GM19397 (cell line): ENCODE results near the gene RNF180.
A peak's percentile ranks its signal among the peaks of the same experiment; 100 is the strongest.
"Not testable (repeated sequence)": the region's sequence is repeated elsewhere in the genome, so short reads cannot be mapped to it uniquely, and the experiment has no call there.

Source experiments
- ATAC-seq: cut with Tn5 transposase; IDR thresholded peaks from one replicate; pipeline ENCODE4 v1.9.1; 2021; ENCODE audit warnings: mild to moderate bottlenecking, moderate library complexity; ENCODE audit not compliant: unreplicated experiment

RNF180 gene

DNA sequence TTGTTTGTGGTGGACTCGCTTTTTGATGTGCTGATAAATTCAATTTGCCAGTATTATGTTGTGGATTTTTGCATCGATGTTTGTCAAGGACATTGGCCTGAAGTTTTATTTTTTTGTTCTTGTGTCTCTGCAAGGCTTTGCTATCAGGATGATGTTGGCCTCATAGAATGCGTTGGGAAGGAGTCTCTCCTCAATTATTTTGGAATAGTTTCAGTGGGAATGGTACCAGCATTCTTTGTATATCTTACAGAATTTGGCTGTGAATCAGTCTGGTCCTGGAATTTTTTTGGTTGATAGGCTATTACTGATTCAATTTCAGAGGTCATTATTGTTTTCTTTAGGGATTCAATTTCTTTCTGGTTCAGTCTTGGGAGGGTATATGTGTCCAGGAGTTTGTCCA is 198.8 kb downstream of the RNF180 start:
- ATAC-seq, result no peak

DNA sequence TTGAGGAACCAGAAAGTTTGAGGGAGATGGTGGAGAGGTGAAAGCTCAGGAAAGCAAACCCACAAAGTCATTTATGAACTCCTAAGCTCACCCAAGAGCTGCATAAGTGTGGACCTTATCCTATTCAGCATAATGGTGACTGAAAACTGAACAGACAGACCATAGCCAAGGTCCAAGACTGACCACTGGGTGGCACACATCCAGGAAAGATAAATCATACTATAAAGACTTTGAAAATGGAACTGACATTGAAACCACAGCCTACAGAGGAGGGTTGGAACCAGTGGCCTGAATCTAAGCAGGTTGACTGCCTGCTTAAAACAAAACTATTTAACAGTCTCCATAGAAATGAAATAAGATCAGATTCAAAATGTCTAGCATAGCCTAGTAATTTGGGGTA is 219.1 kb downstream of the RNF180 start:
- peak; percentile 88 for ATAC-seq

DNA sequence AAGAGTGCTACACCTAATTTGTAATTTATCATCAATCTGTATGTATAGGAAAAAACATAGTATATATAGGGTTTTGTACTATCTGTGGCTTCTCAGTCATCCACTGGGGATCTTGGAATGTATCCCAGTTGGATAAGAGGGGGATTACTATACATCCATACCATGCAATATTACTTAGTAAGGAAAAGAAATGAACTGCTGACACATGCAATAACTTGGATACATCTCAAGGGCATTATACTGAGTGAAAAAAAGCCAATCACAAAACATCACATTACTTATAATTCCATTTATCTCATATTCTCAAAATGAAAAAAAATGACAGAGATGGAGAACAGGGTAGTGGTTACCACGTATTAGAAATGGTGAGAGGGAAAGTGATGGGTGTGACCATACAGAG is 231.9 kb downstream of the RNF180 start:
- no peak for ATAC-seq

DNA sequence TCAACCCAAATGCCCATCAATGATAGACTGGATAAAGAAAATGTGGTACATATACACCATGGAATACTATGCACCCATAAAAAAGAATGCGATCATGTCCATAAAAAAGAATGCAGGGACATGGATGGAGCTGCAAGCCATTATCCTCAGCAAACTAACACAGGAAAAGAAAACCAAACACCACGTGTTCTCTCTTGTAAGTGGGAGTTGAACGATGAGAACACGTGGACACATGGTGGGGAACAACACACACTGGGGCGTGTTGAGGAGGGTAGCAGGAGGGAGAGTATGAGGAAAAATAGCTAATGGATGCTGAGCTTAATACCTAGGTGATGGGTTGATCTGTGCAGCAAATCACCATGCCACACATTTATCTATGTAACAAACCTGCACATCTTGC is 233.1 kb downstream of the RNF180 start:
- ATAC-seq, result not testable (repeated sequence)

DNA sequence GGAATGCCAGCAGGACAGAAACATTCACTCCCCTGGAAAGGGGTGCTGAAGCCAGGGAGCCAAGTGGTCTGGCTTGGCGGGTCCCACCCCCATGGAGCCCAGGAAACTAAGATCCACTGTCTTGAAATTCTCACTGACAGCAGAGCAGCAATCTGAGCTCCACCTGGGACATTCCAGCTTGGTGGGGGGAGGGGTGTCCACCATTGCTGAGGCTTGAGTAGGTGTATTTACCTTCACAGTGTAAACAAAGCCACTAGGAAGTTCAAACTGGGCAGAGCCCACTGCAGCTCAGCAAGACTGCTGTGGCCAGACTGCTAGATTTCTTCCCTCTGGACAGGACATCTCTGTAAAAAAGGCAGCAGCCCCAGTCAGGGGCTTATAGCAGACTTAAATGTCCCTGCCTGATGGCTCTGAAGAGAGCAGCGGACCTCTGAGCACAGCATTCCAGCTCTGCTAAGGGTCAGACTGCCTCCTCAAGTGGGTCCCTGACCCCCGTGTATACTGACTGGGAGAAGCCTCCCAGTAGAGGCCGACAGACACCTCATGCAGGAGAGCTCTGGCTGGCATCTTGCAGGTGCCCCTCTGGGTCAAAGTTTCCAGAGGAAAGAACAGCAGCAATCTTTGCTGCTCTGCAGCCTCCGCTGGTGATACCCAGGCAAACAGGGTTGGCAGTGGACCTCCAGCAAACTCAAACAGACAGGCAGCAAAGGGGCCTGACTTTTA is 241.6 kb downstream of the RNF180 start:
- ATAC-seq, result not testable (repeated sequence)

DNA sequence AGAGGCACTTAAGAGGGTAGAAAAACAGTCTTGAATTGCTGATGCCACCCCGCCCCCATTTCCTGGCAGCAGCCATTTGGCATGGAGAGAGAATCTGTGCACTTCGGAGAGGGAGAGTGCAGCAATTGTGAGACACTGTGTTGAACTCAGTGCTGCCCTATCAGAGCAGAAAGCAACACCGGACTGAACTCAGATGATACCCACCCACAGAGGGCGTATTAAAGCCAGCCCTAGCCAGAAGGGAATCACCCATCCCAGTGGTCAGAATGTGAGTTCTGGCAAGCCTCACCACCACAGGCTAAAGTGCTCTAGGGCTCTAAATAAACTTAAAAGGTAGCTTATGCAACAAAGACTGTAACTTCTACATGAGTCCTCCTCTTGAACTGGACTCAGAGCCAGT is 251.7 kb downstream of the RNF180 start:
- ATAC-seq, result no peak

DNA sequence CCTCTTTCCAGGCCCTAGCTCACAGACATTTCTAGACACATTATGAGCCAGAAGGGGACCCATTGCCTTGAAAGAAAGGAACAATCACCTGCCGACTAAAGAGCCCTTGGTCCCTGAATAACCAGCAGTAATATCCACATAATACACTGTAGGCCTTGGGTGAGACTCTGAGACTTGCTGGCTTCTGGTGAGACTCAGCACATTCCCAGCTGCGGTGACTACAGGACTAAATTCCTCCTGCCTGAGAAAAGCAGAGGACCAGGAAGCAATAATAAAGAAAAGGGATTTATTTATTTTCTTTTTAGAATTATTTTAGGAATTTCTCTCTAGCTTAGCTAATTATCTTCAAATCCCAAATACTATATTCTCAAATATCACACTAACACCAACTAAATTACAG is 252.4 kb downstream of the RNF180 start:
- no peak for ATAC-seq
